ENCODE data around the gene RRP1B. TPM values are rescaled to one million over a fixed set of nuclear protein-coding genes. Genes with fewer than 3 reads are reported as not detected.
"Not testable (repeated sequence)": the region's sequence is repeated elsewhere in the genome, so short reads cannot be mapped to it uniquely, and the experiment has no call there.

RRP1B gene
- total and polyA plus RNA-seq, 11 donors: 3.6 to 16.1 (median 9.5) TPM

DNA sequence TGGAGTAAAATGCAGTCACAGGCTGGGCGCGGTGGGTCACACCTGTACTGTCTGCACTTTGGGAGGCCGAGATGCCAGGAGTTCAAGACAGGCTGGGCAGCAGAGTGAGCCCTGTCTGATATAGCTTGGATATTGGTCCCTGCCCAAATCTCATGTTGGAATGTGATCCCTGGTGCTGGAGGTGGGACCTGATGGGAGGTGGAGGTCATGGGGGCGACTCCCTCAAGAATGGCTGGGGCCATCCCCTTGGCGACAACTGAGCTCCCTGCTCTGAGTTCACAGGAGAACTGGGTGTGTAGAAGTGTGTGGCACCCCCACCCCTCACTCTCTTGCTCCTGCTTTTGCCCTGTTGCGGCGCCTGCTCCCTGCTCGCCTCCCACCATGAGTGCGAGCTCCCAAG is 48.1 kb downstream of the RRP1B start:
- DNase-seq (no peak), ATAC-seq (no peak)
- H3K4me1 ChIP-seq: peaks cover 0 to 36% (median 8%) of the 10 kb centered on the region in 12 donors
- no peak overlapping the region for H3K27ac ChIP-seq
- no peaks in the 10 kb centered on the region for H3K27me3 ChIP-seq
- H3K36me3 ChIP-seq: no peaks in the 10 kb centered on the region
- intact Hi-C loops (cut with DNase I): loop anchor here in 1 of 10 donors (10.0 kb wide), 1 partner anchor 47 kb away; no protein-coding TSS in a partner anchor
- peaks cover 0 to 4% (median 0%) of the 10 kb centered on the region in 12 donors for H3K9me3 ChIP-seq
- 90 to 93% (median 92%) methylated on average over 9 of the region's 9 CpGs for WGBS, 4 donors
- no peak overlapping the region for H3K4me3 ChIP-seq
- no peak for TF ChIP-seq POLR2A (IDR thresholded peaks at IDR 0.05)
- TF ChIP-seq, protein P1, sequence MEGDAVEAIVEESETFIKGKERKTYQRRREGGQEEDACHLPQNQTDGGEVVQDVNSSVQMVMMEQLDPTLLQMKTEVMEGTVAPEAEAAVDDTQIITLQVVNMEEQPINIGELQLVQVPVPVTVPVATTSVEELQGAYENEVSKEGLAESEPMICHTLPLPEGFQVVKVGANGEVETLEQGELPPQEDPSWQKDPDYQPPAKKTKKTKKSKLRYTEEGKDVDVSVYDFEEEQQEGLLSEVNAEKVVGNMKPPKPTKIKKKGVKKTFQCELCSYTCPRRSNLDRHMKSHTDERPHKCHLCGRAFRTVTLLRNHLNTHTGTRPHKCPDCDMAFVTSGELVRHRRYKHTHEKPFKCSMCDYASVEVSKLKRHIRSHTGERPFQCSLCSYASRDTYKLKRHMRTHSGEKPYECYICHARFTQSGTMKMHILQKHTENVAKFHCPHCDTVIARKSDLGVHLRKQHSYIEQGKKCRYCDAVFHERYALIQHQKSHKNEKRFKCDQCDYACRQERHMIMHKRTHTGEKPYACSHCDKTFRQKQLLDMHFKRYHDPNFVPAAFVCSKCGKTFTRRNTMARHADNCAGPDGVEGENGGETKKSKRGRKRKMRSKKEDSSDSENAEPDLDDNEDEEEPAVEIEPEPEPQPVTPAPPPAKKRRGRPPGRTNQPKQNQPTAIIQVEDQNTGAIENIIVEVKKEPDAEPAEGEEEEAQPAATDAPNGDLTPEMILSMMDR (IDR thresholded peaks at IDR 0.05): no peak

DNA sequence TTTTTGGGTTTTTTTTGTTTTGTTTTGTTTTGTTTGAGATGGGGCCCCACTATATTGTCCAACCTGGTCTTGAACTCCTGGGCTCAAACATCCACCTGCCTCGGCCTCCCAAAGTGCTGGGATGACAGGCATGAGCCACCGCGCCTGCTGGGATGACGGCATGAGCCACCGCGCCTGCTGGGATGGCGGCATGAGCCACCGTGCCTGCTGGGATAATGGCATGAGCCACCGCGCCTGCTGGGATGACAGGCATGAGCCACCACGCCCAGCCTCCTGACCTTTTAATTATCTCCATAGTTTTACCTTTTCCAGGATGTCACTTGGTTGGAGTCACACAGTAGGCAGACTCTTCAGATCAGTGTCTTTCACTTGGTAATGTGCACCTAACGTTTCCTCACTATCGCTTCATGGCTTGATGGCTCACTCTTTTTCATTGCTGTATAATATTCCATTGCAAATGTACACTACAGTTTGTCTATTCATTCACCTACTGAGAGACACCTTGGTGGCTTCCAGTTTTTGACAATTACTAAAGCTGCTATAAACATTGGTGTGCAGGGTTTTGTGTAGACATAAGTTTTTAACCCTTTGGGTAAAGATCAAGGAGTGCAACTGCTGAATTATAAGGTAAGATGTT is 49.5 kb downstream of the RRP1B start:
- DNase-seq: no peak
- ATAC-seq: no peak
- H3K9me3 ChIP-seq: peaks cover 0 to 4% (median 0%) of the 10 kb centered on the region in 12 donors

DNA sequence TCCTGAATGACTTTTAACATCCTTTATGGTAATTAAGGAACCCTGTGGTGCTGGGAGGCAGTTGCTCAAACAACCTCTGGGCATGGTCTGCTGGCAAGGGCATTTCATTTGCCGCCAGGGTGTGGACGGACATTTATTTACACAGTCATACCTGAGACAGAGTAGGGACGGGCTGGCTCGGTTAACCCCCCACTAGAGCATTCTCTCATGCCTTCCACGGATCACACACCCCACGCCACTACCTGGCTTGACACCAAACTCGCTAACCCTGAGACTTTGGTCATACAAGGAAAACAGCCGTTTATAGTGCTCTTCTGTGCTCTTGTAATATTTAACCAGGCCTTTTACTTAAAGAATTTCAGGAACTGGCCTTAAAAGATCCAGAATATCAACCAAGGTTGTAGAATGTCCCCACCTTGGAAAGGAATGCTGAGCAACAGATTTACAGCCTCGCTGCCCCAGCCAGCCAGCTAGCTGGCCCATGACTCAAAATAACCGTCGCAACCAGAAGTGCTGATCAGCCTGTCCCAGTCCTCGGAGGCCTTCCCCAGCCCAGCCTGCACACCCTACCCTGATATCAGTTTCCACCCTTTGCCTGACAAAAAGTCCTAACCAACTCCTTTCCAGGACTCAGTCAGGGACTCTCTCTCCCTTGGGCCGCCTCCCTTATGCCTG is 53.0 kb downstream of the RRP1B start:
- no peak overlapping the region for H3K27ac ChIP-seq
- H3K36me3 ChIP-seq: no peaks in the 10 kb centered on the region
- peaks cover 0 to 4% (median 0%) of the 10 kb centered on the region in 12 donors for H3K9me3 ChIP-seq
- no peaks in the 10 kb centered on the region for H3K27me3 ChIP-seq
- DNase-seq: peak in 1 of 5 donors; percentile 43
- WGBS, 4 donors: 58 to 75% (median 70%) methylated on average over 10 to 13 of the region's 13 CpGs
- H3K4me3 ChIP-seq: no peak overlapping the region
- TF ChIP-seq, protein P1 (IDR thresholded peaks at IDR 0.05): no peak
- TF ChIP-seq POLR2A (IDR thresholded peaks at IDR 0.05): no peak
- ATAC-seq: peak in 3 of 4 donors; percentile 14 to 55 (median 31)
- intact Hi-C loops (cut with DNase I): no loop called here
- H3K4me1 ChIP-seq: peaks cover 0 to 26% (median 0%) of the 10 kb centered on the region in 12 donors

More for the DNA sequence above, 49.5 kb downstream of the RRP1B start:
- no peak overlapping the region for H3K27ac ChIP-seq
- no peak for TF ChIP-seq POLR2A (IDR thresholded peaks at IDR 0.05)
- TF ChIP-seq, protein P1 (IDR thresholded peaks at IDR 0.05): no peak
- intact Hi-C loops (cut with DNase I): loop anchor here in 1 of 10 donors (10.0 kb wide), 1 partner anchor 46 kb away; no protein-coding TSS in a partner anchor
- no peaks in the 10 kb centered on the region for H3K36me3 ChIP-seq
- no peak overlapping the region for H3K4me3 ChIP-seq
- peaks cover 0 to 26% (median 0%) of the 10 kb centered on the region in 12 donors for H3K4me1 ChIP-seq
- H3K27me3 ChIP-seq: no peaks in the 10 kb centered on the region
- 89 to 93% (median 91%) methylated on average over 13 of the region's 13 CpGs for whole genome bisulfite sequencing, 4 donors

DNA sequence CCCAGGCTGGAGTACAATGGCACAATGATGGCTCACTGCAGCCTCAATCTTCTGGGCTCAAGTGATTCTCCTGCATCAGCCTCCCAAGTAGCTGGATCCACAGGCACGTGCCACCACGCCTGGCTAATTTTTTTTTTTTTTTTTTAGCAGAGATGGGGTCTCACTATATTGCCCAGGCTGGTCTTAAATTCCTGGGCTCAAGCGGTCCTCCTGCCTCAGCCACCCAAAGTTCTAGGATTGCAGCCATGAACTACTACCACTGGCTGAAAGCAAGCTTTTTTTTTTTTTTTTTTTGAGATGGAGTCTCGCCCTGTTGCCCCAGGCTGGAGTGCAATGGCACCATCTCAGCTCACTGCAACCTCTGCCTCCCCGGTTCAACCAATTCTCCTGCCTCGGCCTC is 53.8 kb downstream of the RRP1B start:
- H3K4me3 ChIP-seq; H3K27ac ChIP-seq; H3K36me3 ChIP-seq; H3K9me3 ChIP-seq; intact Hi-C loops (cut with DNase I); ATAC-seq; DNase-seq; H3K27me3 ChIP-seq: not testable (repeated sequence)
- peaks cover 0 to 29% (median 0%) of the 10 kb centered on the region in 12 donors for H3K4me1 ChIP-seq
- WGBS, 4 donors: 94 to 97% (median 96%) methylated on average over 6 of the region's 6 CpGs
